Skeletal muscle tissue (tissue), 4 donors: ENCODE data around the gene PXDN. TPM values are rescaled to one million over a fixed set of nuclear protein-coding genes. Genes with fewer than 3 reads are reported as not detected.
"Not testable (repeated sequence)": the region's sequence is repeated elsewhere in the genome, so short reads cannot be mapped to it uniquely, and the experiment has no call there.

Experiments used
- H3K27ac ChIP-seq: one replicate; pipeline ENCODE4 v1.7.0; 2013; ENCODE audit warnings: mild to moderate bottlenecking, low read depth, low read length, inconsistent platforms
- H3K27me3 ChIP-seq, 3 donors: one replicate each; pipeline ENCODE4 v1.7.0; 2013; ENCODE audit warnings: low read length in 3 of 3; ENCODE audit not compliant: control insufficient read depth in 3 of 3, insufficient read depth in 3 of 3
- H3K36me3 ChIP-seq, 3 donors: one replicate each; pipeline ENCODE4 v1.7.0; 2013; ENCODE audit warnings: low read length in 3 of 3; ENCODE audit not compliant: control insufficient read depth in 3 of 3, insufficient read depth in 3 of 3
- H3K4me1 ChIP-seq, 3 donors: one replicate each; pipeline ENCODE4 v1.7.0; 2013; ENCODE audit warnings: low read length in 3 of 3, mild to moderate bottlenecking in 3 of 3; ENCODE audit not compliant: control insufficient read depth in 3 of 3, insufficient read depth in 3 of 3
- H3K4me3 ChIP-seq, 3 donors: one replicate each; pipeline ENCODE4 v1.7.0; 2013; ENCODE audit warnings: low read length in 3 of 3
- H3K9ac ChIP-seq, 3 donors: one replicate each; pipeline ENCODE4 v1.7.0; 2013; ENCODE audit warnings: low read length in 3 of 3, mild to moderate bottlenecking in 3 of 3, moderate library complexity in 2 of 3, low read depth in 1 of 3
- H3K9me3 ChIP-seq, 3 donors: one replicate each; pipeline ENCODE4 v1.7.0; 2013; ENCODE audit warnings: low read length in 3 of 3; ENCODE audit not compliant: control insufficient read depth in 3 of 3
- total RNA-seq: library from RNA; depleted of rRNA; stranded (reverse); fragments of >200 nt; gene quantifications from one replicate; pipeline ENCODE4 v1.2.3, GENCODE V29; 2014
- donor health status: Osteomylitis.

The PXDN gene
- total RNA-seq, 1 donor from 2014 or later, result 106 TPM

DNA sequence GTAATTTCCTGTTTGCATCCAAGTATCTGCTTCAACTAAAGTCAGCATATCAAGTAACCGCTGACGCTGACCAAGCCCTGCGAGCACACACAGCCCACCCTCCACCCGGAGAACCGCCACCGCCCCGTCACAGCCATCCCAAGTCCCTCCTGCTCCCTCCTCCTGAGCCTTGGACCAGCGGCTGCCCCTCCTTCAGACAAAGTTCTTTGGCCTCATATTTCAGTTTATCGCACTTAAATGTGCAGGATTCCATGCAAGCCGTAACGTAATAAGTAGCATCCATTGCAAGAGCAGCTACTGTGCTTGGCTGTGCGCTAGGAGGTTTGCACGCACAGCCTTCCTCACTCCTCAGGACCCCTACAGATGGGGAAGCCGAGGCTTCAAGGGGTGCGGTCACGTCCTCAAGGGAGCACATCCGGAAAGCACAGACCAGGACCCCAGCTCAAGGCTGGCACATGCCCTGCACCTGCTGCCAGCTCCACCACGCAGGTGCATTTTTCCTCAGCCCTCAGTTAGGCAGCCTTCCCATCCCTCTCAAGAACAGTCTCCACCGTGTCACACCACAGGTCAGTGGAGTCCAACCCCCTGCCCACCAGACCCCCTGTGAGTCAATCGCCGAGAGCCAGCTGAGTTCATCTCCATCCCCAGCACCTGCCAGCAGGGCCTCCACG, 17.1 kb downstream of the PXDN start:
- Histone ChIP-seq H3K27me3 (peaks cover 11 to 36% (median 14%) of the 10 kb centered on the region in 3 donors), H3K9me3 (no peaks in the 10 kb centered on the region), H3K9ac (no peak overlapping the region), H3K36me3 (no peaks in the 10 kb centered on the region), H3K27ac (no peak overlapping the region), H3K4me1 (peaks cover 31 to 46% (median 40%) of the 10 kb centered on the region in 3 donors), H3K4me3 (peak overlapping the region in 1 of 3 donors; percentile 7)

DNA sequence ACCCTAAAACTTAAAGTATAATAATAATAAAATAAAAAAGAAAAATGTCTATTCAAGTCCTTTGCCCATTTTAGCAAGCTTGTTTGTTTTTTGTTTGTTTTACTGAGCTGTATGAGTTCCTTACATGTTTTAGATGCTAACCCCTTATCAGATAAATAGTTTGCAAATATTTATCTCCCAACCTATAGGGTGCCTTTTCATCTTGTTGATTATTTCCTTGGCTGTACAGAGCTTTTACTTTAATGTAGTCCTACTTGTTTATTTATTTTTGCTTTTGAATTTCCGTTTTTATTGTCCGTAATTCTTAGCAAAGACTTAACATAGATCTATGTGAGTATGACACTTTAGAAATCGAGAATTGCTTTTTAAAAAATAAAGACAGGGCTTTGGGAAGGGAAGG, 17.8 kb downstream of the PXDN start:
- Histone ChIP-seq H3K27ac (no peak overlapping the region), H3K4me3 (no peak overlapping the region), H3K9ac (no peak overlapping the region)

DNA sequence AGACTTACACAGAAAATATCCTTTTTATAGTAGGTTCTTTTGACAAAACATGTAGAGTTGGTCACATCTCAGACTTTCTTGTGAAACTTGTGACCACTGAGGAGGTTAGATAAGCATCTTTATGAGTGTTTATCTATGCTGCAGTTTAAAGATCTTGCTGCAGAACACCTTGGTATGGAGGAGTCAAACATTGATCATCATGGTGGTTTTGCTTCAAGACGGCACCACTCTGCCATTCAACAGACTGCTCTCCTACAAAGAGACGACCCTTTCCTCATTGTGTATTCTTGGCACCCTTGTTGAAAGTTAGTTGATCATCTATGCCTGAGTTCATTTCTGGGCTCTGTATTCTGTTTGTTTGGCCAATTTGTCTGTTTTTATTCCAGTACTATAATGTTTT, 20.0 kb downstream of the PXDN start:
- H3K9me3 ChIP-seq, H3K36me3 ChIP-seq, H3K4me3 ChIP-seq, H3K27ac ChIP-seq, H3K9ac ChIP-seq: not testable (repeated sequence)
- Histone ChIP-seq H3K27me3 (peaks cover 11 to 37% (median 21%) of the 10 kb centered on the region in 3 donors), H3K4me1 (peaks cover 23 to 38% (median 34%) of the 10 kb centered on the region in 3 donors)

More for the DNA sequence above, 17.8 kb downstream of the PXDN start:
- Histone ChIP-seq H3K4me1 (peaks cover 28 to 41% (median 40%) of the 10 kb centered on the region in 3 donors), H3K27me3 (peaks cover 11 to 38% (median 14%) of the 10 kb centered on the region in 3 donors), H3K9me3 (no peaks in the 10 kb centered on the region), H3K36me3 (no peaks in the 10 kb centered on the region)

DNA sequence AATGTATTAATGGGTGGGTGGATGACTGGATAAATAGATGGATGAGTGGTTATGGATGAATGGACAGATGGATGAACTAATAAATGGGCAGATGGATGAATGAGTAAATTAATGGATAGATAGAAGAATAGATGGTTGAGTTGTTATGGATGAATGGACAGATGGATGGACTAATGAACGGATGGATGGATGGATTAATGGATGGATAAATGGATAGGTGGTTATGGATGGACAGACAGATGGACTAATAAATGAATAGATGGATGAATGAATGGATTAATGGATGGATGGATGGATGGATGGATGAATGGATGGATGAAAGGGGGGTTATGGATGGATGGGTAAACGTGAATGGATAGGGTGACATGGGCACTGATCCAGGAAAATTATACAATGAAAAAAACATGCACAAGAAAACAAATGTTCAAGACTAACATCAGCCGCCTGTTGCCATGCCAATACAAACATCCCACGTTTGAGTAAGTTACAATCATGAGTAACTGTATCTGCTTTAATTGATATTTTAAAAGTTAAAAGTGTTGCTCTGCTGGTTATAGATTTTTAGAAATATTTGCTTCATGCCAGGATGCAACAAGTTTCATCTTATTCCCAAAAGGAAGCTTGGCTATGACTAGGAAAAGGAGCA, 20.8 kb downstream of the PXDN start:
- Histone ChIP-seq H3K27ac (no peak overlapping the region), H3K4me3 (no peak overlapping the region), H3K27me3 (peaks cover 10 to 36% (median 25%) of the 10 kb centered on the region in 3 donors), H3K36me3 (no peaks in the 10 kb centered on the region), H3K4me1 (peaks cover 27 to 39% (median 27%) of the 10 kb centered on the region in 3 donors), H3K9ac (no peak overlapping the region), H3K9me3 (no peaks in the 10 kb centered on the region)

DNA sequence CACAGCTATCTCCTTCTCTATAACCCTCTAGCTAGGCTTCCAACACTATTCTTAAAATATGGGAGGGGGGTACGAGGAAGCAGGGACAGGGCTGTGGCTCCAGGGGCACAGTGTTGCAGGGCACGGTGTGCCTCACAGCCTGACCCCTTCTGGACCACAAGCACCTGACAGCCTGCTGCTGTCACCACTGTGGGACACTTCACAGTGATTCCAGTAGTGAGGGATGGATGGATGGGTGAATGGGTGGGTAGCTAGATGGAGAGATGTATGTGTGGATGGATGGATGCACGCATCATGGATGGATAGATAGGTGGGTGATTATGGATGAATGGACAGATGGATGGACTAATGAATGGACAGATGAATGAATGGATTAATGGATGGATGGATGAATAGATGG, 21.6 kb downstream of the PXDN start:
- no peaks in the 10 kb centered on the region for H3K9me3 ChIP-seq
- H3K27me3 ChIP-seq, result peaks cover 5 to 30% (median 21%) of the 10 kb centered on the region in 3 donors
- peaks cover 19 to 36% (median 27%) of the 10 kb centered on the region in 3 donors for H3K4me1 ChIP-seq
- peak overlapping the region; percentile 88 for H3K27ac ChIP-seq
- no peak overlapping the region for H3K9ac ChIP-seq
- no peaks in the 10 kb centered on the region for H3K36me3 ChIP-seq
- no peak overlapping the region for H3K4me3 ChIP-seq

DNA sequence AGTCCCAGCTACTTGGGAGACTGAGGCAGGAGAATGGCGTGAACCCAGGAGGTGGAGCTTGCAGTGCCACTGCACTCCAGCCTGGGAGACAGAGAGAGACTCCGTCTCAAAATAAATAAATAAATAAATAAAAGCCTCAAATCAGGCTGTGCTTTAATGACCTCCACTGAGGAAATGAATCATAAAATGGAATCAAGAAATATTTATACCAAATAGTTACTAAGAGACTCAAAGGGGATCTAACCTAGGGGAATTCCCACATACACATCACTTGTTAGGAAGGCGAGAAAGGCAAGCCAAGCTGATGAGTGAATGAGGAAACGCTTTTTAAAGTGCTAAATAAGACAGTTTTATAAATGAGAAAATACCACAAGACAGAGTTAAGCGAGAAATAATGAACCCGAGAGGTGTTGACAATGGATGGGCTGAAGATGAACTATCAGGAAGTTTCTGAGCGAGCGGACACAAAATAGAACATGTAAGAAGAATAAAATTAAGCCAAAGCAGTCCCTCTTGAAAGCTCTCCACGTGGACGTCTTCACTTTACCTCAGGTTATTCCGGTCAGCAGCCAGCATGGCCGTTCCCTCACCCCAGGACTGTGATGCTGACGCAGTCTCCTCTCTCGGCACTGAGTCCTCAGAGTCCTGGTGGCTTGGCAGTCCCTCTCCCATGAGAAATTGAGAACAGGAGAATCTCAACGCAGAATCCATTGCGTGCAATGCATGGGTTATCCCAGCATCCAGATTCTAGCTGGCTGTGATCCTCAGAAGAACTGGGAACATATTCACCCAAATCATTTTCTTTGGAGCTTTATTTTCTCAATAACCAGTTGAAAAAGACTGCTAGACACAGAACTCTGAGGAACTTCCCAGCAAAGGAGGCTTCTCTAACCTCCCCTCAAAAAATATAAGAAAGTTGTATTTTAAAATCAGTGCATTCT, 22.3 kb downstream of the PXDN start:
- peaks cover 15 to 33% (median 22%) of the 10 kb centered on the region in 3 donors for H3K4me1 ChIP-seq
- no peak overlapping the region for H3K9ac ChIP-seq
- H3K36me3 ChIP-seq, result no peaks in the 10 kb centered on the region
- H3K27ac ChIP-seq, result peak overlapping the region; percentile 88
- no peak overlapping the region for H3K4me3 ChIP-seq
- H3K27me3 ChIP-seq, result peaks cover 0 to 24% (median 21%) of the 10 kb centered on the region in 3 donors
- no peaks in the 10 kb centered on the region for H3K9me3 ChIP-seq

DNA sequence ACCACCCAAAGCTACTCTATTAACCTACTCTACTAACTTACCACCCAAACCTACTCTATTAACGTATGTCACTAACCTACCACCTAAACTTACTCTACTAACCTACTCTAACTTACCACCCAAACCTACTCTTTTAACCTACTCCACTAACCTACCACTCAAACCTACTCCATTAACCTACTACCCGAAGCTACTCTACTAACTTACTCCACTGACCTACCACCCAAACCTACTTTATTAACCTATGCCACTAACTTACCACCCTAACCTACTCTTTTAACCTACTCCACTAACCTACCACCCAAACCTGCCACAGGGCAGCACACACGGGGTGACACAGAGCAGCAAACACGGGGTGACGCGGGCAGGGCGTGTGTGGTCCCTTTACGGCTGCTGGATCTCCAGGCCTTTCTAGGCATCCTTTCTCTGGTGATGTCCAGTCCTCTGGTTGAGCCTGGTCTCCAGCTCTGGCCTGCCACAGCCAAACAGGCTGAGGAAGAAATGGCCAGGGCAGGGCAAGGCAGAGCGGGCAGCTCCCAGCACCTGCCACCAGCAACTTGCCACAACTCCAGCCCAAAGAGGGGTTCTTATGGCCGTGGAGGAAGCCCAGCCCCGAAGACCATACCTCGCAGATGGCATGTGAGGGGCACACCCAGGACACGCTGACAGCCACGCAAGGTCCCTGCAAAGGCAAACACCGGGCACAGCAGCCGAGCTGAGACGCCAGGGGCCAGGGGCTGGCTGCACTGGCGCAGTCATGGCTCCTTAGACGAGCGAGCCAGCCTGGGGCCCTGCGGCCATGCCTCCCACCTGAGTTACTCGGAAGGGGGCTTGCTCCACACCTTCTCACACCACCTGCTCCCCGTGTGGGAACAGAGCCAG, 25.7 kb downstream of the PXDN start:
- H3K27ac ChIP-seq, result peak overlapping the region; percentile 1

DNA sequence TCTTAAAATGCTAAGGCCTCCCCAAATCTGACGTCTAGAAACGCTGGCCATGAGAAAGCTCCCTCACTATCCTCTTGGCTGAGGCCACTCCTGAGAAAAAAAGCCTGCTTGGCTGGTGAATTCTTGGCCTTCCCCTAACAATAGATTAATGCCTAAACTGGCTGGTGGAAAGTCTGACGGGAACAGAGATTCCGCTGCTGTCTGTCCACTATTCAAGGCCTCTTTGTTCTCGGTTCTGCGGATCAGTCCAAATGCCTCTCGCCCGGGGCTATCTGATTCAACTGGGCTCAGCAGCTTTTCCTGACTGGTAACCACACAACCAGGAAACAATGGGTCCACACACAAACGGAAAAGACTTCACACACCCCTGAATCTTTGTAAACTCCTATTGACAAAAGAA, 27.2 kb downstream of the PXDN start:
- Histone ChIP-seq H3K27me3 (peaks cover 0 to 27% (median 18%) of the 10 kb centered on the region in 3 donors), H3K9ac (peak overlapping the region in 1 of 3 donors; percentile 25), H3K4me1 (peaks cover 36 to 55% (median 46%) of the 10 kb centered on the region in 3 donors), H3K9me3 (no peaks in the 10 kb centered on the region), H3K36me3 (no peaks in the 10 kb centered on the region), H3K27ac (peak overlapping the region; percentile 86), H3K4me3 (no peak overlapping the region)

More for the DNA sequence above, 25.7 kb downstream of the PXDN start:
- H3K27me3 ChIP-seq, result peaks cover 0 to 32% (median 24%) of the 10 kb centered on the region in 3 donors
- H3K9me3 ChIP-seq, result no peaks in the 10 kb centered on the region
- H3K4me3 ChIP-seq, result no peak overlapping the region
- H3K9ac ChIP-seq, result no peak overlapping the region
- H3K4me1 ChIP-seq, result peaks cover 43 to 57% (median 47%) of the 10 kb centered on the region in 3 donors
- no peaks in the 10 kb centered on the region for H3K36me3 ChIP-seq

DNA sequence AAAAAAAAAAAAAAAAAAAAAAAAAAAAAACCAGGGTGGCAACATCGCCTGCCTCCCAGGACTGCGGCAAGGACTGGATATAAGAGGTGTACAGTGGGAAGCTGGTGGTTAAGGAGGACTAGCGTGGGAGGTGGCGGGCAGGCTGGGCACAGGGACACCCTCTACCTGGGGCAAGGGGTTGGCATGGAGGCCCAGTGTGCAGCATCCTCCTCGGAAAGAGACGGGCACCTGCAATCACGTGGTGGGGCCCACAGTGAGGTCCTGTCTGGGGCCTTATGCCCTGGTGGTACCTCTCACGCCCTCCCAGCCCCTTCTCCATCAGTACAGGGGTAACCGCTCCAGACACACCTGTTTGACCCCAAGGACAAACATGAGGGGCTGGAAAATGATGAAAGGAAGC, 27.9 kb downstream of the PXDN start:
- Histone ChIP-seq H3K4me1 (peaks cover 38 to 55% (median 46%) of the 10 kb centered on the region in 3 donors), H3K27ac (peak overlapping the region; percentile 86), H3K27me3 (peaks cover 0 to 27% (median 16%) of the 10 kb centered on the region in 3 donors), H3K9me3 (no peaks in the 10 kb centered on the region), H3K36me3 (no peaks in the 10 kb centered on the region), H3K4me3 (no peak overlapping the region), H3K9ac (peak overlapping the region in 1 of 3 donors; percentile 25)
